ENCODE data around the gene UBTD2. TPM values are rescaled to one million over a fixed set of nuclear protein-coding genes. Genes with fewer than 3 reads are reported as not detected.

The UBTD2 gene
- total RNA-seq, 1 experiment from 2014 or later = 42.6 TPM

GRCh38 chr5:172285226-172286143 lies 1.9 kb upstream of the UBTD2 start:
- no peak overlapping the region for H3K27ac ChIP-seq (ENCODE audit: insufficient read length, low read depth, low read length)

More at GRCh38 chr5:172285226-172286143, 1.9 kb upstream of the UBTD2 start:
- Histone ChIP-seq H3K79me1 (ENCODE audit: insufficient read depth, low read depth, low read length, poor library complexity, severe bottlenecking) (no peaks in the 10 kb centered on the region), H3K18ac (ENCODE audit: insufficient read length, low read depth, low read length) (no peak overlapping the region), H3K56ac (ENCODE audit: insufficient read length, low read depth, low read length) (no peak overlapping the region), H2BK120ac (ENCODE audit: low read depth, low read length, poor library complexity, severe bottlenecking) (no peak overlapping the region), H2BK20ac (ENCODE audit: low read depth, low read length, poor library complexity, severe bottlenecking) (no peak overlapping the region), H4K20me1 (ENCODE audit: control insufficient read depth, insufficient read depth, insufficient read length) (no peaks in the 10 kb centered on the region), H3K9ac (ENCODE audit: extremely low read depth, insufficient read length, low read length) (no peak overlapping the region), H3K4me2 (ENCODE audit: insufficient read depth, insufficient read length, low read length) (no peak overlapping the region), H4K5ac (ENCODE audit: insufficient read length, low read depth, low read length) (no peak overlapping the region), H2BK12ac (ENCODE audit: insufficient read length, low read depth, low read length) (no peak overlapping the region), H3K4ac (ENCODE audit: low read depth, low read length) (no peak overlapping the region), H4K91ac (ENCODE audit: insufficient read length, low read depth, low read length) (no peak overlapping the region), H3K23me2 (ENCODE audit: insufficient read length, low read depth, low read length, poor library complexity, severe bottlenecking) (peaks cover 6% of the 10 kb centered on the region), H3T11ph (ENCODE audit: low read length) (no peak overlapping the region), H2BK5ac (ENCODE audit: insufficient read length, low read length) (no peak overlapping the region), H4K8ac (replicated peaks; ENCODE audit: insufficient read length, low read depth, low read length) (no peak overlapping the region), H2BK15ac (ENCODE audit: low read depth, low read length) (no peak overlapping the region), H3K79me2 (ENCODE audit: insufficient read depth, low read length) (peaks cover 19% of the 10 kb centered on the region; the same call in 1 of the 2 replicates), H3K23ac (ENCODE audit: insufficient read length, low read depth, low read length) (no peak overlapping the region), H3K14ac (ENCODE audit: insufficient read depth, low read length) (no peak overlapping the region), H3K9me3 (ENCODE audit: control insufficient read depth, low read depth, low read length) (no peaks in the 10 kb centered on the region), H2AK5ac (ENCODE audit: insufficient read length, low read length) (no peak overlapping the region), H3K4me1 (ENCODE audit: insufficient read depth, low read length) (peaks cover 4% of the 10 kb centered on the region; the same call in 1 of the 2 replicates), H2AFZ (ENCODE audit: low read length) (no peak overlapping the region), H3K27me3 (ENCODE audit: insufficient read depth, low read length) (no peaks in the 10 kb centered on the region)
- no CpG with 5 or more reads among the region's 15 CpGs for WGBS (ENCODE audit: extremely low coverage, insufficient read length, low lambda C conversion rate)
- Mint-ChIP-seq H3K4me1 (peaks cover 30 to 34% of the 10 kb centered on the region in 2 experiments), H3K9me3 (no peaks in the 10 kb centered on the region; a peak in 1 of 5 replicates), H3K27me3 (ENCODE audit: low read depth) (no peaks in the 10 kb centered on the region), H3K4me3 (peak overlapping the region; percentile 95 to 96), H3K27ac (no peak overlapping the region), H3K36me3 (ENCODE audit: insufficient read depth in 1 of 3, low read depth in 3 of 3) (peaks cover 0 to 5% (median 0%) of the 10 kb centered on the region in 3 experiments; a peak in 1 of 7 replicates)
- DNase-seq = no peak
- TF ChIP-seq CTCF (conservative IDR thresholded peaks at IDR 0.05) = no peak
